Neural cell (in vitro differentiated cells): ENCODE results near the gene MYO1F. TPM values are rescaled to one million over a fixed set of nuclear protein-coding genes. Genes with fewer than 3 reads are reported as not detected.
A peak's percentile ranks its signal among the peaks of the same experiment; 100 is the strongest.

Experiments
- H2AFZ ChIP-seq: fragments of 200-600, 300-800 bp; sonication (generic), shearing (Covaris generic); 2 replicates; pipeline ENCODE4 v1.6.0; 2014; ENCODE audit warnings: low read depth, mild to moderate bottlenecking, antibody characterized with exemption, low read length, moderate library complexity
- H3F3A ChIP-seq: fragments of 200-600 bp; shearing (Covaris generic); 2 replicates; pipeline ENCODE4 v1.6.1; 2016; ENCODE audit warnings: mild to moderate bottlenecking, moderate library complexity, mixed read lengths, antibody characterized with exemption, low read length; ENCODE audit not compliant: insufficient read depth, poor library complexity, severe bottlenecking
- H3K27ac ChIP-seq: fragments of 200-600, 300-800 bp; sonication (generic), shearing (Covaris generic); 2 replicates; pipeline ENCODE4 v1.5.1; 2014; ENCODE audit warnings: mild to moderate bottlenecking, low read length, moderate library complexity
- H3K27me3 ChIP-seq: fragments of 300-800, 200-600 bp; sonication (generic), shearing (Covaris generic); 2 replicates; pipeline ENCODE4 v1.6.0; 2014; ENCODE audit warnings: mild to moderate bottlenecking, low read depth, low read length, moderate library complexity; ENCODE audit not compliant: insufficient read depth
- H3K36me3 ChIP-seq: fragments of 300-800, 200-600 bp; sonication (generic), shearing (Covaris generic); 2 replicates; pipeline ENCODE4 v1.5.1; 2014; ENCODE audit warnings: mild to moderate bottlenecking, antibody characterized with exemption, low read length, moderate library complexity; ENCODE audit not compliant: insufficient read depth
- H3K4me2 ChIP-seq: fragments of 300-800, 200-600 bp; sonication (generic), shearing (Covaris generic); 2 replicates; pipeline ENCODE4 v1.6.0; 2014; ENCODE audit warnings: mild to moderate bottlenecking, low read length
- H3K4me3 ChIP-seq: fragments of 300-800, 200-600 bp; sonication (generic), shearing (Covaris generic); 2 replicates; pipeline ENCODE4 v1.5.1; 2014; ENCODE audit warnings: mild to moderate bottlenecking, low read length, moderate library complexity
- H3K79me2 ChIP-seq: fragments of 200-600 bp; shearing (Covaris generic); replicated peaks from 2 replicates; pipeline ENCODE4 v1.6.0; 2014; ENCODE audit warnings: mild to moderate bottlenecking, low read length, moderate library complexity; ENCODE audit not compliant: insufficient read depth
- H3K9ac ChIP-seq: fragments of 300-800, 200-600 bp; sonication (generic), shearing (Covaris generic); 2 replicates; pipeline ENCODE4 v1.6.1; 2016; ENCODE audit warnings: mild to moderate bottlenecking, low read length, mixed read lengths
- H3K9me2 ChIP-seq: fragments of 200-600 bp; shearing (Covaris generic); 2 replicates; pipeline ENCODE4 v1.6.1; 2016; ENCODE audit warnings: mild to moderate bottlenecking, low read length, mixed read lengths; ENCODE audit not compliant: insufficient read depth
- H3K9me3 ChIP-seq: fragments of 200-600, 300-800 bp; sonication (generic), shearing (Covaris generic); 2 replicates; pipeline ENCODE4 v1.6.1; 2016; ENCODE audit warnings: mild to moderate bottlenecking, mixed run types, low read length, moderate library complexity, mixed read lengths
- H4K20me1 ChIP-seq: fragments of 200-600 bp; shearing (Covaris generic); 2 replicates; pipeline ENCODE4 v1.6.1; 2016; ENCODE audit warnings: mild to moderate bottlenecking, mixed run types; ENCODE audit not compliant: insufficient read depth
- EP300 ChIP-seq: fragments of 450-650 bp; conservative IDR thresholded peaks from 2 replicates; pipeline ENCODE4 v1.6.1; 2014; ENCODE audit warnings: antibody characterized with exemption, mild to moderate bottlenecking, moderate library complexity; ENCODE audit not compliant: poor library complexity, severe bottlenecking
- MXI1 ChIP-seq: fragments of 450-650 bp; conservative IDR thresholded peaks from 2 replicates; pipeline ENCODE4 v1.6.1; 2014; ENCODE audit warnings: antibody characterized with exemption, mild to moderate bottlenecking; ENCODE audit not compliant: poor library complexity, severe bottlenecking
- POLR2AphosphoS5 ChIP-seq: IDR thresholded peaks from 2 replicates; pipeline ENCODE4 v1.6.1; 2012
- RAD21 ChIP-seq: fragments of 450-650 bp; conservative IDR thresholded peaks from 2 replicates; pipeline ENCODE4 v1.6.1; 2014; ENCODE audit warnings: antibody characterized with exemption, mild to moderate bottlenecking, moderate library complexity
- REST ChIP-seq: IDR thresholded peaks from 2 replicates; pipeline ENCODE4 v1.6.1; 2012; ENCODE audit warnings: borderline replicate concordance
- SMC3 ChIP-seq: fragments of 450-650 bp; conservative IDR thresholded peaks from 2 replicates; pipeline ENCODE4 v1.6.1; 2014; ENCODE audit warnings: antibody characterized with exemption, mild to moderate bottlenecking, moderate library complexity; ENCODE audit not compliant: poor library complexity
- TAF1 ChIP-seq: IDR thresholded peaks from 2 replicates; pipeline ENCODE4 v1.6.1; 2012; ENCODE audit warnings: low read depth
- polyA plus RNA-seq: library from polyadenylated mRNA; depleted of rRNA; stranded (reverse); fragments of >200 nt; gene quantifications from 2 replicates; pipeline ENCODE4 v1.2.3, GENCODE V29; 2014
- TF ChIP-seq, protein P1 (sequence below): fragments of 450-650 bp; IDR thresholded peaks from 2 replicates; pipeline ENCODE4 v1.5.1; 2014; ENCODE audit warnings: antibody characterized with exemption, mild to moderate bottlenecking, moderate library complexity; ENCODE audit not compliant: poor library complexity, severe bottlenecking

Gene MYO1F
- polyA plus RNA-seq, 1 donor from 2014 or later: 0.40 TPM

DNA sequence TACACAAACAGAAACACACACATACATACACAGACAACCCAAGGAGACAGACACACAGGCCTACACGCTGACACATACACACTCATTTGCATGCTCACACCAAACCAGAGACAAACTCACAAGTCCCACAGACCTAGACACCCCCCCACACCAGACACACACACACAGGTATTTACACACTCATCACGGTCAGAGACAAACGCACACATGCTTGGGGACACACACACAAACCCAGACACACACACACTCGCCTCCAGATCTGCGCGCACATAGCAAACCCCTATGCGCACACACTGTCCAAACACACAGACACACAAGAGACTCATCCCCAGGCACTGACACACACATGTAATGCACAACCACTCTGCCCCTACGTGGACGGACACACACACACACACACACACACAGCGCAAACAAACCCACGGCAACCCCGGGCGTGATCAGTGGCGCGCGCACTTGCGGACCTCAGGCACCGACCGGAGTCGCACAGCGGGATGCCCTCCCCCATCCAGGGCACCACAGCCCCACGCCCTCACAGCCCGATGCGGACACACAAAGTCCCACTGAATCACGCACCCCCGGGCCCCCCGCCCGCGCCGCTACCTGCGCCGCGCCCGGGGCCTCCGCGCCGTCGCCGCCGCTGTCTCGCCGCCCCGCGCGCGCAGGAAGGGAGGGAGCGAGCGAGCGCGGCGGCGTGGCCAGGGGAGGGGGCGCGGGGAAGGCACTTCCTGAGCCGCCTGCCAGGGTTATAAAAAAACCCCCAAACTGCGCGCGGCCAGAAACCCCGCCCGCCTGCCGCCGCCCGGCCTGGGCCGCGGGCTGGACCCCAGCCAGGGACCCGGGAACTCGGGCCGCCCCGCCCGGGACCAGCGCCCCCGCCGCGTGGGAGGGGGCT, 33.0 kb upstream of the MYO1F start, which contains the start of gene ADAMTS10:
Gene ADAMTS10 (minus strand): TSS at position 675 of the 895 bp plus-strand sequence. CDS start 5,005 bp downstream, outside the sequence.
- Histone ChIP-seq H3F3A (no peaks in the 10 kb centered on the region), H3K27ac (peak within 1 kb of the TSS; percentile 84)

More for the DNA sequence above, 33.0 kb upstream of the MYO1F start, which contains the start of gene ADAMTS10:
- TF ChIP-seq, protein P1, sequence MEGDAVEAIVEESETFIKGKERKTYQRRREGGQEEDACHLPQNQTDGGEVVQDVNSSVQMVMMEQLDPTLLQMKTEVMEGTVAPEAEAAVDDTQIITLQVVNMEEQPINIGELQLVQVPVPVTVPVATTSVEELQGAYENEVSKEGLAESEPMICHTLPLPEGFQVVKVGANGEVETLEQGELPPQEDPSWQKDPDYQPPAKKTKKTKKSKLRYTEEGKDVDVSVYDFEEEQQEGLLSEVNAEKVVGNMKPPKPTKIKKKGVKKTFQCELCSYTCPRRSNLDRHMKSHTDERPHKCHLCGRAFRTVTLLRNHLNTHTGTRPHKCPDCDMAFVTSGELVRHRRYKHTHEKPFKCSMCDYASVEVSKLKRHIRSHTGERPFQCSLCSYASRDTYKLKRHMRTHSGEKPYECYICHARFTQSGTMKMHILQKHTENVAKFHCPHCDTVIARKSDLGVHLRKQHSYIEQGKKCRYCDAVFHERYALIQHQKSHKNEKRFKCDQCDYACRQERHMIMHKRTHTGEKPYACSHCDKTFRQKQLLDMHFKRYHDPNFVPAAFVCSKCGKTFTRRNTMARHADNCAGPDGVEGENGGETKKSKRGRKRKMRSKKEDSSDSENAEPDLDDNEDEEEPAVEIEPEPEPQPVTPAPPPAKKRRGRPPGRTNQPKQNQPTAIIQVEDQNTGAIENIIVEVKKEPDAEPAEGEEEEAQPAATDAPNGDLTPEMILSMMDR: no peak
- TF ChIP-seq RAD21: peak; percentile 25
- peak; percentile 60 for TF ChIP-seq EP300
- TF ChIP-seq MXI1: peak; percentile 64
- no peak for TF ChIP-seq TAF1
- peak; percentile 11 for TF ChIP-seq REST
- TF ChIP-seq POLR2AphosphoS5: peak; percentile 40
- peak; percentile 26 for TF ChIP-seq SMC3
- Histone ChIP-seq H2AFZ (peak within 1 kb of the TSS; percentile 79), H3K36me3 (no peaks in the 10 kb centered on the region), H3K9me2 (no peaks in the 10 kb centered on the region), H3K4me3 (peak within 1 kb of the TSS; percentile 67), H3K27me3 (no peaks in the 10 kb centered on the region), H3K4me2 (peak within 1 kb of the TSS; percentile 37), H3K79me2 (peaks cover 9% of the 10 kb centered on the region), H3K9ac (peak within 1 kb of the TSS; percentile 84), H3K9me3 (peaks cover 3% of the 10 kb centered on the region), H4K20me1 (no peaks in the 10 kb centered on the region)
